Stimulated activated CD4-positive, alpha-beta T cell treated with anti-CD3 and anti-CD28 coated beads, Interleukin-15, amount 100 ng/mL, for 24 hours (primary cell): Measurements from ENCODE around the gene PDE4D.
"Not testable (repeated sequence)": the region's sequence is repeated elsewhere in the genome, so short reads cannot be mapped to it uniquely, and the experiment has no call there.

ENCODE experiments used
- DNase-seq: peaks from one replicate; pipeline ENCODE4 v3.0.0-alpha.2; 2020

PDE4D gene

DNA sequence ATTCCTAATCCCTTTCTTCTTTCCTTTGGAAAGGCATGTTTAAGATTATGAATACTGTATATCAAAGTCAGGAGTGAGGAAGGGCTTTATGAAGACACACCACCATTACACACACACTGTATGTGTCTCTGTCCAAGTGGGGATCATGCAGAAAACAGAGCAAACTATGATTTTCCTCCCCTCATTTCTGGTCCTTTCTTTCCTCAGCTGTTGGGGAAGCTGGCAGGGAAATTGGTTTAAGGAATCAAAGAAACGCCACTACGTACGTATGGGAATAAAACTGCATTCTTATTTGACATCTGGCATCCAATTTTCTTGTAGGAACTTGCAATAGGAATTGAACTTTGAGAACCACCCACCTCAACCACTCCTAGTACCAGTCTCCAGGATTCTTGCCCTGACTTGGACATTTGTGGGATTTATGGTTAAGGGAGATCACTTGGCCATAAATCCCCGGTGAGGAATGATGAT, 125.8 kb downstream of the PDE4D start:
- DNase-seq = no peak

DNA sequence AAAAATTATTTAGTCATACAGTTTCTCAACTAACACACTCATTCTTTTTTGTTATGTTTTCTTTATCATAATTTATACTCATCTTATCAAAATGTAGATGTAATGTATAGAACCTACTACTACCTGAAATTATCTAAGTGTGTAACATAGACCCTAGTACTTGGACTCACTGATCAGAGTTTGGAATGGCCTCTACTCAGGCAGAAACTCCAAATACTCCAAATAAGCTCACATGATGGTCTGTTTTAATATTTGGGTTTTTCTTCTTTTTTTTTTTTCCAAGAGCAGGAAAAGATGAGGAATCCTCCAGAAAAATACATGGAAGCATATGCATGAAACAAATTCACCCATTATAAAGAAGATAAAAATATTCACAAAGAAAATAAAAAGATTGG, 126.3 kb downstream of the PDE4D start:
- DNase-seq = no peak

DNA sequence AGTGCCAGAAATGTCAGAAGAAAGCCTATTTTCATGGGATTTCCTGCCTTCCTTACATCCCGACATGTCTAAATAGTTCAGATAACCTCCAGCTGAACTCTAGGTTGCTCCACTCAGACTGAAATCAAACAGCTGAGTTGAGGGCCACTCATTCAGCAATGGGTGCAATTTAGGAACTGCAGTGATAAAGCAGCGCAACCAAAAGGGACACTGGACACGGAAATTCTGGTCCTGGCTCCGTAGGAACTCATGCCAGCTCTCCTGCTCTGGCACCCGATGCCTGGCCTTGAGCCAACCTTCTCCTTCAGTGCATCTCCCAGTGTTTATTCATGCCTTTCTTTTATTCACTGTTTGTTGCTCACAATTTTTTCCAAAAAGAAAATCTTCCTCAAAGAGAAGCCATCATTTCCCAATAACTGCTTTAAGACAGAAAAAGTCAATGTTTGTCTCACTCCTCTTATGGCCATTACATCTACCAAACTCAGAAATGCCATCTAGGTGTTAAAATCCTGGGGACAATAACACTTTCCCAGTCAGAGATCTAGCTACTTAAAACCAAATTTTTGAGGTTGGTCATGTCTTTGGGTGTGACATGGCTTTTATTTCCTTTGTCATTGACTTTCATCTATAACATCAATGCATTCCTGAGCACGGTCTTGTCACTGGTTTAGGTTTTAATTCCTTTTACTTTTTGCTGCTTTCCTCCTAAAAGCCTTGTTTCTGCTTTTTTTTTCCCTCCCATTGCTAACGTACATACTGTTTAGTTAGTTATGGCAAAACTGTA, 126.9 kb downstream of the PDE4D start:
- no peak for DNase-seq

DNA sequence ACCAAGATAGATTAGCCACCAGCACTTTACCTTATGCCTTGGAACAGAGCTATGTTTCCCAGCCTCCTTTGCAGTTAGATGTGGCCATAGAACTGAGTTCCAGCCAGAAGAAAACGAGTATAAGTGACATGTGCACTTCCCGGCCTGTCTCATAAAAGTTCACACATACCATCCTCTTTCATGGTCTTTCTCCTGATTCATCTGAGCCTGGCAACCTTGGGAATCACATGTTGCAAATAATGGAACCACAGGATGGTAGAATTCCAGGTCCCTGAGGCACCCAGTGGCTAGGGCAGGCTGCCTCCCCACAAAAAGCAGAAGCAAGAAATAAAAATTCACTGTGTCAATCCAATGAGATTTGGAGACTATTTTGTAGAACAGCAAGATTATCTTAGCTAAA, 128.1 kb downstream of the PDE4D start:
- DNase-seq = no peak

DNA sequence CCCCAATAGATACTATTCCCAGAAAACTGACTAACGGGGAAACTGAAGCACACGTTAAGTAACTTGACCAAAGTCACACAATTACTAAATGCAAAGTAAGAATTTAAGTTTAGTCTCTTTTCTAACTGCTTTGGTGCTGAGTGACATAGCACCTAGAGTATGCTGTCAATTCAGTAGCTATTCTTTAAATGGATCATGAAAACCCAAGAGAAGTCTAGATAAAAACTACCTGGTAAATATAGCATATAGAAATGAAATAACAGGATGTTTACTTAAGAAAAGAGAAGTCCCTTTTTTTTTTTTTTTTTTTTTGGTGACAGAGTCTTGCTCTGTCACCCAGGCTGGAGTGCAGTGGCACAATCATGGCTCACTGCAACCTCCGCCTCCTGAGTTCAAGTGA, 129.2 kb downstream of the PDE4D start:
- no peak for DNase-seq

DNA sequence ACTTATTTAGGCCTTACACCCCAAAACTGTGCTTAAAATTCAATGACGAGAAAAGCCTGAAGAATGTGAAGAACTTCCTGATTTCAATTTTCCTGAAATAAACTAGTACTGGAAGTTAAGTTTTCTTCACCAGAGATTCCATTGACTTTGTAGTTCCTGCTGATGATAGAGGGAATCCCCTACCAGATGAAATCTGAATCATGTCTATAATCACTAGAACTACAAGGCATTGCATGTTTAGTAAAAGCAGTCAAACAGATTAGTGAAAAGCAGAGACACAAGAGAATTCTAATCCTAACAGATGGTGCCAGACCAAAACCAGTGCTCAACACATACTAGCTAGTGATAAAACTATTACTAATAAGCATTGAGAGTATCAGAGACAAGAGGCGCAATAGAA, 130.0 kb downstream of the PDE4D start:
- no peak for DNase-seq

DNA sequence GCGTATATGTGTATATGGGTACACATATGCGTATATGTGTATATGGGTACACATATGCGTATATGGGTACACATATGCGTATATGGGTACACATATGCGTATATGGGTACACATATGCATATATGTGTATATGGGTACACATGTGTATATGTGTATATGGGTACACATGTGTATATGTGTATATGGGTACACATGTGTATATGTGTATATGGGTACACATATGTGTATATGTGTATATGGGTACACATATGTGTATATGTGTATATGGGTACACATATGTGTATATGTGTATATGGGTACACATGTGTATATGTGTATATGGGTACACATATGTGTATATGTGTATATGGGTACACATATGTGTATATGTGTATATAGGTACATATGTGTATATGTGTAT, 131.3 kb downstream of the PDE4D start:
- not testable (repeated sequence) for DNase-seq

DNA sequence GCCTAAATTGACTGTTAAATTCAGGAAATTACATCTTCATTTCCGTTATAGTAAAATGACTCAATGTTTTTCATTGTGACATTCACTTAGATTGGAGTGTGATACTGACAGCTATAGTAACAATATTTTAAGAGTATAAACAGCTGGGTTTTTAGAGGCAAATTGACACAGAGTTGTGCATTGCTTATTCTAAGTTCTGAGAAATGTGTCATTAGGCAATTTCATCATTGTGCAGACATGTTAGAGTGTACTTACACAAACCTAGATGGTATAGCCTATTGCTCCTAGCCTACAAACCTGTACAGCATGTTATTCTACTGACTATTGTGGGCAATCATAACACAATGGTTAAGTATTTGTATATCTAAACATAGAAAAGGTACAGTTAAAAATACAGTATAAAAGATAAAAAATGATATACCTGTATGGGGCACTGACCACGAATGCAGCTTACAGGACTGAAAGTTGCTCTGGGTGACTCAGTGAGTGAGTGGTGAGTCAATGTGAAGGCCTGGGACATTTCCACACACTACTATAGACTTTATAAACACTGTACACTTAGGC, 132.7 kb downstream of the PDE4D start:
- DNase-seq = peak; percentile 30

DNA sequence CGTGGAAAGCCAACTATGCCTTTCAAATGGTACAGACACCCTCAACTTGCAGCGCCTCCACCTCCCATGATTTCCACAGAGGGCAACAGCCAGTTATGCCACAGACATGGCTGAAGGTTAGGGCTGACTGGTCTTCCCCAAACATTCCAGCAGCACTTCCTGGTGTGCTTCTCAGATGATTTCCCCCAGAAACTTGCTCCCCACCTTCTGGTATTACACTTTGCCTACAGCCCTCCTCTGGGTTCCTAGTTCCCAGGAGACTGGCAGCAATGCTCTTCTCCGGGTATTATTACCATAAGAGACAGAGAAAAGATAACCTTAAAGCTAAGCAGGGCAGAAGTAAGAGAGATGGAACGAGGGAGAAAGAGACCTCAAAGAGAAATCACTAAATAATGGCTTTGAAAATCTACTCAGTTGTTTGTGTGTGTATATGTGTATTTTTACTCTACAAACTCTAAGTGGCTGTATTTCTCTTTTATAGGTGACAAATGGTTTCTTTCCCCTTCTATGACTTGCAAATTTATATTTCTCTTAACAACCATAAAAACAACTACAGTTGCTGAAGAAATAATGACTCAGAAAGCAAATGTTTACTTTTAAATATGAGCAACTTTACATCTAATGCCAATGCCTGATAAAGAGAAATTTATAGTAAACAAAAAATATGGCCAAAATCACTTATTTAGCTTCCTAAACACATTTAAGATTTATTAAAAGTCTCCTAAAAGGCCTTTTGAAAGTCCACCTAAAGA, 133.8 kb downstream of the PDE4D start:
- no peak for DNase-seq

DNA sequence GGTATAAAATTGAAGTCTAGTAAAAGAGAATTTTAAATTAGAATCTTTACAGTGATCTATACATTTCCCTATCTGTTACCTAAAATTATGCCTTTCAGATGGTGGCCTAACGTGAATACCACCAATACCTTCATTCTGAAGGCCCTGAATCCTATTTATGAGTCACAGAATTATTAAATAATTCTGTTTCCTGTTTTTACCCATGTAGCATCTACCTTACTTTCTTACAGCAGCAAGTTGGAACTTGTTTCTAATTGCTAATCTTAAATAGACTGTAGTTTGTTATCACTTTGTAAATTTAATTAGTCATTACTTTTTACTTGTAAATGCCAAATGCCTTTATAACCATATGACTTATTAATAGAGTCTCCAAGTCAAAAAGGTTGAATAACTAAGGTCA, 135.0 kb downstream of the PDE4D start:
- no peak for DNase-seq

DNA sequence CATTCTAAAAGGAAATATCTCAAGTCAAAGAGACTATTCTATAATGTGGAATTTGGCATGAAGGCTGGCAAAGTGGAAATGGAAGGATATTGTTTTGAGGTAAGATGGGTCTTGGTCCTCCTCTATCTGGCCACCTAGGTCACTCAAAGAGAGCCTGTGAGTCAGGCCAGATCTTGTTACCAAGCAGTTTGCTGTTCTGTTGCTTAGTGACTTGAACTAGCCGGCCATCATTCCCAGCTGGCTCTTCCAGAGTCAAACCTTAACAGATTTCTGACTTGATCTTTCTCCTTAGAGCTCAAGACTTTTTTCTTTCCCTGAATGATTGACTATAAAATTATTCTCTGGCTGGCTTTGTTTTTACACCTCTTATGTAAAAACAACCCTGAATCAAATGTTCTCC, 136.1 kb downstream of the PDE4D start:
- no peak for DNase-seq

DNA sequence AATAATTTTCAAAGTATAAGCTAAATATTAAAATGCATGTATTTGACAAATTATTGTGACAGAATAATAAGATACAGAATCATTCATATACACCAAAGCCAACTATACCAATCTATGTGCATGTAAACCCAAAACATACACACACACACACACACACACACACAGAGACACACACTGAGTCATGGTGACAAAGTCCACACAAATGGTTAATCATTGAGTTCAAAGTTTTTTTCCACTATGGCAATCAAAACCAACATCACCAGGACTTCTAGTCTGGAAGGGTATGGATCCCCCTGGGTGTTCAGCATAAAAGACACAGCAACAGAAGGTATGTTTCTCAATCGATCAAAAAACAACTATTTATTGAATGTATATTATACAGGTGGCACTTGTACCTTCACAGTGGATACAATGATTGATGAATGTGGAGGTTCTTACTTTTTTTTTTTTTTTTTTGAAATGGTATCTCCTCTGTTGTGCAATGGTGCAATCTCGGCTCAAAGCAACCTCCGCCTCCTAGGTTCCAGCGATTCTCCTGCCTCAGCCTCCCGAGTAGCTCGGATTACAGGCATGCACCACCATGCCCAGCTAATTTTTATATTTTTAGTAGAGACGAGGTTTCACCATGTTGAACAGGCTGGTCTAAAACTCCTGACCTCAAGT, 137.0 kb downstream of the PDE4D start:
- no peak for DNase-seq

DNA sequence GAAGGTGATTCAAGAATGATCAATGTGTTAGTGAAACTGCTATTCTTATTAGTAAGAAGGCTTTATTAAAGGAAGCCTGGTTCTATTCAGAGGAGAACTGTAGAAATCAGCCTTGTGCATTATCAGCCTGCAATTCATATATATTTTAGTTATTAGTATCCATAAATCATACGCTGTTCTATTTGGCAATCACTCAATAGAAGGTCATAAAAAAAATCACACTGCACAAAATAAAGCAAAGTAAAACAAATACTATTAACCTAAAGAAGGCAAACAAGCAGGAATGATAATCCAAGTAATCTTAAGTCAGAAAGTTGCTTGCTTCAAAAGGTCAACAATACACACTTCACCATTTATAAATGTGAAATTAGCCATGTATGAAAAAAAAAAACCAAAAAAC, 138.1 kb downstream of the PDE4D start:
- DNase-seq = no peak

DNA sequence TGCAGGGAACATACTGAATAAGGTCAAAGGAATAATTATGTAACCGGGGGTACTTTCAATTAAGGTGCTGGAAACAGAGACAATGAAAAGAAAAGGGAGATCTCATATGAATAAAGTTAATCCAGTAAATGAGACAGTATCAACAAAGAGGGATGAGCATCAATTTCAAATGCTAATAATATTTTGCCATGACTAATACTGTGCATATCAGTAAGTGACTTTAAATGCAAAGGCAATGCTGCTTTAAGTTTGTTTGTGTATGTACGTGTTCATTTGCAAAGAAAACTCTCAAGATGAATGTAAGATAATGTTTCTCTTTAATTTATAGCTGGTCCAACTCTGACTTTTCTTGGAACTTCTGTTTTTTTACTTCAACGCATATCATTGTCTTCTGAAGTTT, 139.9 kb downstream of the PDE4D start:
- no peak for DNase-seq

DNA sequence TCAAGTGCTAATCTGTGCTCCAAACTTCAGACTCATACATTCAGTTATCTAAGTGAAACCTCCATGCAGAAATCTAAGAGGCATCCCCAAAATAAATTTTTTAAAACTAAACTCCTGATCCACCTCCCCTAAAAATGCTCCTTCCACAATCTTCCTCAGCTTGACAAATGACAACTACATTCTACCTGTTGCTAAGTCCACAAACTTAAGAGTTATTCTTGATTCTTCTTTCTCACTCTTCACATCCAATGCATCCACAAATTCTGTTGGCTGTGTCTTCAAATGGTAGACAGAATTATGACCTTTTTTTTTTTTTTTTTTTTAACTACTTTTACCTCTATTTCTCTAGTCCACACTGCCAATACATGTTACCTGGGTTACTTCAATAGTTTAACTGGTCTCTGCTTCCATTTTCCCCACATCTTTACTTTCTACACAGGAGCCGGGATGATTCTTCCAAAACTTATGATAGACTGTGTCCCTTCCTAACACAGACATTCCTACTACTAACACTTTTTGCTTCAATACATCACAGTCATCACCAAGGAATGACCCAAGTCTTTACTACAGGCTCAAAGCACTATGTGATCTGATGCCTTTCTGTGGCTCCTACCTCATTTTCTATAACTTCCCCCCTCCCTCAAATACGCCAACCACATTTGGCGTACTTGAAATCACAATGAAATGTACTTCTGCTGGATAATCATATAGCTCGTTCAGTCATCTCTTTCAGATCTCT, 143.6 kb downstream of the PDE4D start:
- no peak for DNase-seq

DNA sequence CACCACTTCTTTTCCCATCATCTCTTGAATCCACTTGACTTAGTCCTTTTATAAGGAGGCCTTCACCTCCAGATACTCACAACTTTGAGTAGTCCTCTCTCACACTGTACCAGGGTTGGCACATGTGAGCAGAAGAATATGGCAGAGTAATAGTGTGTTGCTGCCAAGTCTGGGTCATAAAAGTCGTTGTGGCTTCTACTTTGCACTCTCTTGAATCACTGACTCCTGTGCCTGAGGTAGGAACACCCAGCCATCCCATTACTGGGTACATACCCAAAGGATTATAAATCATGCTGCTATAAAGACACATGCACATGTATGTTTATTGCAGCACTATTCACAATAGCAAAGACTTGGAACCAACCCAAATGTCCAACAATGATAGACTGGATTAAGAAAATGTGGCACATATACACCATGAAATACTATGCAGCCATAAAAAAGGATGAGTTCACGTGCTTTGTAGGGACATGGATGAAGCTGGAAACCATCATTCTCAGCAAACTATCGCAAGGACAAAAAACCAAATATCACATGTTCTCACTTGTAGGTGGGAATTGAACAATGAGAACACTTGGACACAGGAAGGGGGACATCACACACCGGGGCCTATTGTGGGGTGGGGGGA, 145.4 kb downstream of the PDE4D start:
- not testable (repeated sequence) for DNase-seq

DNA sequence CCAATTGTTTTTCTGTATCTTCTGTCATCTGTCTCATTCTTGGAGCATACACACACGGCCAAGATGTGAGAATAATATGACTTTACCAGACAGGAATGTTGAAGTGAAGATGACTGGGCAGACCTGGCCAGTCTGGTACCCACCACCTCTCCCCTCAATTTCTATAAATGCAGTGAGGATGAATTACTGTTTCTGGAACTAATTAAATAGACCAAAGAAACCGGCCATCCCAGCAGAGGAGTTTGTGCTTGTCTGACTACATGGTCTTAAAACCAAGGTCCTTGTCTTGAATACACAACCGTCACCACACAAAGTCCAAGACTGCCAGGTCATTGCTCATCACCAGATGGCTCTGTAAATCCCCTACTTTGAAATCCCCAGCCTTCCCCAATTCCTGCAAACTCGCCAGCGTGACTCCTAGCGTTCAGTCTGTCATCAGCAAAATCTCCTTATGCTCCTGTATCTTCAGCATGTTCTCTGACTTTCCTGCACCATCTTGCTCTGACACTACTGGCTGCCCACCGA, 147.2 kb downstream of the PDE4D start:
- no peak for DNase-seq

DNA sequence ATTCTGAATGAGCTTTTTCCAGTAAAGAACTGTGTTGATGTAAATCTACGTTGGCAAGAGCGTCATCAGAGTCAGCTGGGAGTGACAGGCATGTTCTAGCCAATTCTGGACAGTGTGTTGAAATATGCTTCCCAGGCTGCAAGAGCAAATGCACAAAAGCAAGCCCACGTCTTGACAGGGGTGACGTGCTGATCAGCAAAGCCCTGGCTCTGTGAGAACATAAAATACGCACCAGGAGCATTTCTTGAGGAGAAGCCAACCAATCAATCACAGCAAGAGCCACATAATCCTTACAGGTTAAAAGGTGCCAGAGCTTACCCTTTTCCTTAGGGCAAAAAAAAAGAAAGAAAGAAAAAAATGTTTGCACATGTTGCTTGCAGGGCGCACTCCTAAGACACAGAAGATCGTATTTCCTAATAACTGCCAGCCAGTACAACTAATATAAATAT, 148.1 kb downstream of the PDE4D start:
- no peak for DNase-seq

DNA sequence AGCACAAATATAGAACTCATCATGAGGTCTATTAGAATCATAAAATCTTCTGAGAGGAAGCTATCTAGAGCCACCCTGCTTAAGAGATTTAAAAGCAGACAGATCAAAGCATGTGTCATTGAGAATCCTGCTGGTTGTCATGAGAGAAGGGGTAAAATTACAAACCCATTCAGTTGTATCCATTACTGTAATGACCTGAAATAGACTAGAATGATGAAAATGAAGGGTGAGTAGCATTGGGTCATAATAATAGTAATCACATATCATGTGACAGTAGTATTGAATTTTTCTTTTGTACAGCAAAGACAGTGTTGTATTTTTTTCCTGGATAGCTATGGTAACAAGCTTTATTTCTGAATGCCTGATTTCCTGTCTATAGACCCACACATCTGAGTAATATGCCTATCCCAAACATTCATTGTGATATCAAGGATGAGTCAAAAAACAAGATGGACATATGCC, 149.0 kb downstream of the PDE4D start:
- DNase-seq = no peak

DNA sequence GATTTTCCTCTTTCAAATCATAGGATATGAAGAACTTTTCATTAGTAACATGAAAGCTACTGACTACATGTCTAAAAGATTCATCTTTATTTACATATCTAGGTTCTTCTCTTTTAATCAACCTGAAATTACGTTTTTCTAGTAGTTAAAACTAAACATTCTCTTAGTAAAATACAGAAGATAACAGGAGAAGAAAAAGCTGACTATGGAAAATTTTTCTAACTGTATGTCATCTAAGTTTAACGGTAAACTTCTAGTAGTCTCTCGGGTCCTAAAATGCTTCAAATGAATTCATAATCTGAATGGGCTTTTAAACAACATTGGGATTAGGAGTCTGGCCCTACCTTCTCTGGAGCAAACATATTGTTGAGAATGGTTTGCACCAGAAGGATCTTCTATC, 151.9 kb downstream of the PDE4D start:
- DNase-seq = no peak

DNA sequence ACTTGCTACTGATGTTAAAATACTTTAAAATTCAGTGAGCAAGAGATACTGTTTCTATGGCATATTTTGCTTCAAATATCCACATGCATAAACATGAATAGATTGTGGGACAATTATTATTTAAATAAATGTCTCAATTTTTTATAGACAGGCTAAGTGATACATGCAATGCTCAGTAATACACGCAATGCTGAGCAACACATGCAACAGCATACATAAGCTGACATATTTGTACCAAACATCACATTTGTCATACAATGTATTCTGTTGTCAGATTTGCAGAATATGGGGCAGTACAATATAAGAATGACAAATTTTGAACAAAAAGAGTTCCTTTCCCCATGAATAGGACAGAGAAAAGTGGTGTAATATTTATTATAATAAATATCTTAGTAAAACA, 155.5 kb downstream of the PDE4D start:
- no peak for DNase-seq

DNA sequence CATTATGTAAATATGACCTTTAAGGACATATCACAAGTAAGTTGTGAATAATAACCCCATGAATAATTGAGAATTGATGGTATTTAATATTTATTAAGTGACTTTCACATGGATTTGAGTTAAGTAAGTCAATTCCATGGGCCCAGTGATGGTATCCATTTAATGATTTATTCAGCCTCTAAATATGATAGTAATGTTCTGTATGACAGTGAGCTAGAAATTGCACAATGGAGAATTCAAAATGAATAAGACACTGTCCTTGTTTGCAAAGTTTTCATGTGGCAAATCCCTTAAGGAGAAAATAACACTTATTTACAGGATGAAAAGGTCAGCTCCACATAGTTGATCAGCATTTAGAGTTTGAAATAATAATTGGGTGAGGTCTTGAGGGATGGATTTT, 160.7 kb downstream of the PDE4D start:
- no peak for DNase-seq
